Breast epithelium (tissue), 3 donors: ENCODE measurements around the gene PRKAR1B.

Experiments
- CTCF ChIP-seq, 3 donors: fragments of 450-650 bp; IDR thresholded peaks; one replicate each; pipeline ENCODE4 v1.5.1; 2016 to 2017; ENCODE audit warnings: antibody characterized with exemption in 3 of 3, mild to moderate bottlenecking in 3 of 3, moderate library complexity in 3 of 3
- POLR2AphosphoS5 ChIP-seq, 3 donors: sonication (generic); formaldehyde crosslinking; IDR thresholded peaks; one replicate each; pipeline ENCODE4 v1.6.1; 2017; ENCODE audit warnings: antibody characterized with exemption in 3 of 3

- TF ChIP-seq CTCF (IDR thresholded peaks at IDR 0.05) = no peak
- no peak for TF ChIP-seq POLR2AphosphoS5 (IDR thresholded peaks at IDR 0.05)
Observed at GRCh38 chr7:716636-717035, 10.4 kb downstream of the PRKAR1B start.
